CD4-positive, alpha-beta T cell (primary cell): ENCODE results near the gene AFF2. TPM values are rescaled to one million over a fixed set of nuclear protein-coding genes. Genes with fewer than 3 reads are reported as not detected.

Source experiments
- ATAC-seq: fragments of 200-7000 bp; cut with Tn5 transposase; one replicate; pipeline ENCODE4 v1.10.0; 2022; ENCODE audit warnings: mild to moderate bottlenecking; ENCODE audit not compliant: poor library complexity
- CTCF ChIA-PET: fragments of 350-600 bp; sonication (Branson Sonifier 250); formaldehyde crosslinking; loops from one replicate; lab custom pipeline; 2021; ENCODE audit warnings: antibody characterized with exemption, inconsistent platforms; lab: Charles Lee
- POLR2A ChIA-PET: fragments of 350-600 bp; sonication (Branson Sonifier 250); formaldehyde crosslinking; loops from one replicate; lab custom pipeline; 2021; ENCODE audit warnings: antibody characterized with exemption, inconsistent platforms; lab: Charles Lee
- DNase-seq, 14 experiments: peaks; one replicate each; pipeline ENCODE4 v3.0.0-alpha.2; 2013 to 2020; ENCODE audit warnings: mixed read lengths in 2 of 14
- H3K27ac ChIP-seq, 2 donors: one replicate each; pipeline versions ENCODE4 v1.5.1 to v1.7.0; 2013; ENCODE audit warnings: low read length in 2 of 2, low read depth in 1 of 2, mild to moderate bottlenecking in 1 of 2
- H3K27me3 ChIP-seq, 2 experiments: 1 replicate in 1 of 2; 2 replicates in 1 of 2; pipeline versions ENCODE4 v1.6.1 to v1.7.0; 2013; ENCODE audit warnings: low read length in 2 of 2, control low read depth in 1 of 2, mild to moderate bottlenecking in 1 of 2, moderate library complexity in 1 of 2; ENCODE audit not compliant: insufficient read depth in 2 of 2, control insufficient read depth in 1 of 2
- H3K36me3 ChIP-seq: one replicate; pipeline ENCODE4 v1.6.1; 2013; ENCODE audit warnings: low read length, control low read depth; ENCODE audit not compliant: insufficient read depth
- H3K4me1 ChIP-seq: one replicate; pipeline ENCODE4 v1.6.1; 2013; ENCODE audit warnings: low read length, control low read depth; ENCODE audit not compliant: insufficient read depth
- H3K4me3 ChIP-seq: one replicate; pipeline ENCODE4 v1.5.1; 2013; ENCODE audit warnings: mild to moderate bottlenecking, low read length, moderate library complexity
- H3K9me3 ChIP-seq, 2 experiments: 1 replicate in 1 of 2; 2 replicates in 1 of 2; pipeline versions ENCODE4 v1.6.1 to v1.7.0; 2013; ENCODE audit warnings: low read length in 2 of 2, mild to moderate bottlenecking in 2 of 2, control low read depth in 1 of 2, moderate library complexity in 1 of 2; ENCODE audit not compliant: control insufficient read depth in 1 of 2, insufficient read depth in 1 of 2
- H3K27ac Mint-ChIP-seq: one replicate; pipeline ENCODE4 v1.8.0; 2020; ENCODE audit warnings: mixed read lengths
- H3K27me3 Mint-ChIP-seq: one replicate; pipeline ENCODE4 v1.8.0; 2021; ENCODE audit warnings: mixed read lengths
- H3K36me3 Mint-ChIP-seq: one replicate; pipeline ENCODE4 v1.8.0; 2021; ENCODE audit warnings: low read depth, mixed read lengths
- H3K4me1 Mint-ChIP-seq: one replicate; pipeline ENCODE4 v1.8.0; 2021; ENCODE audit warnings: low read depth, mixed read lengths
- H3K4me3 Mint-ChIP-seq: one replicate; pipeline ENCODE4 v1.8.0; 2020; ENCODE audit warnings: mild to moderate bottlenecking, mixed read lengths
- H3K9me3 Mint-ChIP-seq: one replicate; pipeline ENCODE4 v1.8.0; 2020; ENCODE audit warnings: mixed read lengths
- intact Hi-C, 2 experiments: fragments of 100-400 bp; cut with DNase I in 1 of 2; cut with micrococcal nuclease in 1 of 2; formaldehyde crosslinking; loops; one replicate each; pipeline versions ENCODE4 v1.15.1 to v1.9.0; 2023 to 2025; cut with DNase I, micrococcal nuclease
- total RNA-seq, 174 experiments: library from RNA in 2 of 174; stranded (reverse) in 2 of 174; gene quantifications; one replicate each; pipeline ENCODE4 v1.2.3 and lab custom pipeline; 2021 to 2026
- TF ChIP-seq, protein P1 (sequence below): fragments of 200-600 bp; IDR thresholded peaks from one replicate; pipeline ENCODE4 v1.8.0; 2022; ENCODE audit warnings: antibody characterized with exemption, mild to moderate bottlenecking

Gene AFF2
- total RNA-seq, 2 experiments from 2014 or later: 5.9 to 6.2 TPM

GRCh38 chrX:148600131-148600530, 99.7 kb downstream of the AFF2 start:
- H3K27ac ChIP-seq: no peak overlapping the region
- no peaks in the 10 kb centered on the region for H3K9me3 Mint-ChIP-seq
- TF ChIP-seq, protein P1, sequence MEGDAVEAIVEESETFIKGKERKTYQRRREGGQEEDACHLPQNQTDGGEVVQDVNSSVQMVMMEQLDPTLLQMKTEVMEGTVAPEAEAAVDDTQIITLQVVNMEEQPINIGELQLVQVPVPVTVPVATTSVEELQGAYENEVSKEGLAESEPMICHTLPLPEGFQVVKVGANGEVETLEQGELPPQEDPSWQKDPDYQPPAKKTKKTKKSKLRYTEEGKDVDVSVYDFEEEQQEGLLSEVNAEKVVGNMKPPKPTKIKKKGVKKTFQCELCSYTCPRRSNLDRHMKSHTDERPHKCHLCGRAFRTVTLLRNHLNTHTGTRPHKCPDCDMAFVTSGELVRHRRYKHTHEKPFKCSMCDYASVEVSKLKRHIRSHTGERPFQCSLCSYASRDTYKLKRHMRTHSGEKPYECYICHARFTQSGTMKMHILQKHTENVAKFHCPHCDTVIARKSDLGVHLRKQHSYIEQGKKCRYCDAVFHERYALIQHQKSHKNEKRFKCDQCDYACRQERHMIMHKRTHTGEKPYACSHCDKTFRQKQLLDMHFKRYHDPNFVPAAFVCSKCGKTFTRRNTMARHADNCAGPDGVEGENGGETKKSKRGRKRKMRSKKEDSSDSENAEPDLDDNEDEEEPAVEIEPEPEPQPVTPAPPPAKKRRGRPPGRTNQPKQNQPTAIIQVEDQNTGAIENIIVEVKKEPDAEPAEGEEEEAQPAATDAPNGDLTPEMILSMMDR: no peak
- H3K4me1 ChIP-seq: no peaks in the 10 kb centered on the region
- H3K27ac Mint-ChIP-seq: no peak overlapping the region
- no peaks in the 10 kb centered on the region for H3K27me3 Mint-ChIP-seq
- POLR2A ChIA-PET: no interaction called here
- H3K4me3 ChIP-seq: no peak overlapping the region
- H3K36me3 ChIP-seq: no peaks in the 10 kb centered on the region
- DNase-seq (no peak), ATAC-seq (no peak)
- H3K4me3 Mint-ChIP-seq: no peak overlapping the region
- CTCF ChIA-PET: no interaction called here
- H3K36me3 Mint-ChIP-seq: no peaks in the 10 kb centered on the region
- no peaks in the 10 kb centered on the region for H3K27me3 ChIP-seq
- H3K4me1 Mint-ChIP-seq: no peaks in the 10 kb centered on the region
- intact Hi-C loops: no loop called here
- no peaks in the 10 kb centered on the region for H3K9me3 ChIP-seq

GRCh38 chrX:148600581-148600980, 100.2 kb downstream of the AFF2 start:
- Mint-ChIP-seq H3K4me3 (no peak overlapping the region), H3K36me3 (no peaks in the 10 kb centered on the region), H3K9me3 (no peaks in the 10 kb centered on the region), H3K4me1 (no peaks in the 10 kb centered on the region), H3K27ac (no peak overlapping the region), H3K27me3 (no peaks in the 10 kb centered on the region)
- DNase-seq: no peak
- H3K27ac ChIP-seq: no peak overlapping the region
- ChIA-PET CTCF (no interaction called here), POLR2A (no interaction called here)
- intact Hi-C loops: no loop called here
- H3K27me3 ChIP-seq: no peaks in the 10 kb centered on the region
- no peaks in the 10 kb centered on the region for H3K36me3 ChIP-seq
- no peak overlapping the region for H3K4me3 ChIP-seq
- no peaks in the 10 kb centered on the region for H3K4me1 ChIP-seq
- ATAC-seq: no peak
- H3K9me3 ChIP-seq: no peaks in the 10 kb centered on the region
- TF ChIP-seq, protein P1: no peak

- Histone ChIP-seq H3K36me3 (no peaks in the 10 kb centered on the region), H3K4me3 (no peak overlapping the region), H3K4me1 (no peaks in the 10 kb centered on the region), H3K27me3 (no peaks in the 10 kb centered on the region), H3K9me3 (no peaks in the 10 kb centered on the region), H3K27ac (no peak overlapping the region)
- H3K4me1 Mint-ChIP-seq: no peaks in the 10 kb centered on the region
- intact Hi-C loops: no loop called here
- H3K27me3 Mint-ChIP-seq: no peaks in the 10 kb centered on the region
- H3K36me3 Mint-ChIP-seq: no peaks in the 10 kb centered on the region
- ATAC-seq (no peak), DNase-seq (no peak)
- no peak overlapping the region for H3K4me3 Mint-ChIP-seq
- TF ChIP-seq, protein P1: no peak
- ChIA-PET CTCF (no interaction called here), POLR2A (no interaction called here)
- H3K9me3 Mint-ChIP-seq: no peaks in the 10 kb centered on the region
- no peak overlapping the region for H3K27ac Mint-ChIP-seq
Observed at GRCh38 chrX:148601034-148601433, 100.6 kb downstream of the AFF2 start.
